ENCODE results near the gene AICDA.
"Not testable (repeated sequence)": the region's sequence is repeated elsewhere in the genome, so short reads cannot be mapped to it uniquely, and the experiment has no call there.

AICDA gene

DNA sequence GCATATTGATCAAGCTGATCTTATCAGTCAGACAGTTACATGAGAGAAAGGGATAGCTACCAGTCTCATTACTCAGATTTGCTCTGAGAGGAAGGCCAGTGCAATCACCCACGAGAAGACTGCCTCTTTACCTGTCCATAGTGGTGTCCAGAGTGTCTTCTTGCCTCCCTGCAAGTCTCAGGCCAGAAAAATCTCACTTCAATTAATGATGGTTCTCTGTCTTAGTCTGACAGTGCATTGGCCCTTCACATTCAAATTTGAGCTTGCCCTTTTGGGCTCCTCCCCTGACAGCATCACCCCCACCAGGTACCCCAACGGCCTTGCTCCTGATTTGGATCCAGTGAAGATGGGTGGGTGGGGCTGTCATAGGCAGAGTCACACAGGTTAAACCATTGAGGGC lies at the start of gene AICDA:
AICDA (minus strand) TSS at position 231 of the 400 bp plus-strand sequence; CDS start at position 139, 92 bp downstream.
- no peak for DNase-seq

DNA sequence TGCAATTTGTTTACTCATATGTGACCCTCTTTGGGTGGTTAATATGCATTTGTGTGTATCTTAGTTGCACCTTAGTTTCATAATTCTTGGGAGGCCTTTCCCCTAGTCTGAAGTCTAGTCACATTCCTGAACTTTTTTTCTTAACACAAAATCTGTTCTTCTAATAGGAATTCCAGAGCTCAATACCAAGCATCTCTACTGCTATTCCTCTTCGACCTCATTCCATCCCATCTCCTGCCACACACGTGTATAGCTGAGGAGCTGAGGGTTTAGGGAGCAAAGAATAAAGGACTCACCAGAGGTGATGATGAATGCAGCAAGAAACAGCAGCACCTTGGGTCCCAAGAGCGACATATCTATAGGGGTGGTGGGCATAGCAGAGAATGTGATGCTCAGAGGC lies 49.1 kb upstream of the AICDA start:
- no peak for DNase-seq

DNA sequence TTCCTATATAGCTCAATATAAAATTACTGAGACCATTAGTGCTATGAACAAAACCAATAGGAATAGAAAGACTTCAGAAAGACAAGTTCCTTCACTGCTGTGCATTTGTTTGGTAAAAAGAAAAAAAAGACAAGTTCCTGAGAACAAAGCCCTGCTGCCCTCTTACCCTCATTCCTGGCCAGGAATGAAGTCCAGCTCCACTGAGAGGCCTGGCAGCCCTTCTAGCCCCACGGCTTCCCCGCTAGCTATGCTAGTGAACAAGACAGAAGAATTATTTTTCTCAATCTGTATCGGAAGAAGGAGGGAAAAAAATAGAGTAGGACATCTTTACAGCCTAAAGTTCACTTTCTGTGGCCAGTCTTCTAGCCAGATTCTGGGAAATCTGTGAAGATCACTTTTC lies 48.4 kb upstream of the AICDA start:
- DNase-seq: no peak

DNA sequence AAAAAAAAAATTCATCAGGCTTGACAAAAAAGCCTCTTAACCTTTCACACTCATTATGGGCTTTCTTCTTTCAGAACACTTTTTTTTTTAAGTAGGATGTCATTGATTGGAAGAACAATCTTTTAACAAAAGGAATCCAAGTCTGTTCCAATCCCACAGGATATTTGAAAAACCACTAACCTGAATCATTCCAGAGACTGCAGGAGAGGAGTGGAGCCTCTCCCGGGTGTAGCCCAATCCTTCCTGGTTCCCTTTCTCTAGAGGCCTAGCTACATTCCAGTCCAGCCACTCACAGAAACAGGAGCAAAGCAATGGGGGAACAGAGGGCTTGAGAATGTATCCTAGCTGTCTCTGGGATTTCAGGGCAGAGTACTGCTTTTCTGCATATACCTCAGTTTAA lies 45.7 kb upstream of the AICDA start:
- no peak for DNase-seq

GRCh38 chr12:8655421-8655820 lies 42.8 kb upstream of the AICDA start:
- DNase-seq: no peak

DNA sequence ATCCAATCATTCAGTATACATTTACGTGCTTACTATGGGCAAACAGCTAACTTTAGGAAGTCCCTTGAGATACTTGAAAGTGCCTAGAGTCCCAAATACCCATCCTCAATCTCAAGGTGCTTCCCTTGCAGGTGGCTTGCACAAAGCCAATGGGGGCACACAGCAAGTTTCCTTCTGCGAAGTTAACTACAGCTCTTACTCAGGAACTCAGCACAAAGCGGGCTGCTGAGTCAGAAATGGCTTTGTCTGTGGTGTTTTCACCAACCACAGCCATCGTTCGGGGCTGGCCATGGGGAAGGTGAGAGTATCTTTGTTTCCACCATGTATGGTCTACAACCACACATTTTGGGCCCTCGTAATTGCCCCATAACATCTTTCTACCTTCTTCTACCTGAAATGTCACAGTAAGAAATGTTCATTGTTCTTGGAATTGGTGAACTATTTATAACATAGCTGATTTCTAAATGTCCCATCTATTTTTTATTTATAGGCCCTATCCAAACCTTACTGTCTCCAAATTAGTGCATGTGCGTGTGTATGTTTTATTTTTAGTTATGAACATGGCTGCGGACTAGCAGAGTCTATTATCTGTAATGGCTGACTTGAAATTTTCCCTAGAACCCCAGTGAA lies 36.0 kb upstream of the AICDA start:
- DNase-seq: no peak

GRCh38 chr12:8647968-8648367 lies 35.3 kb upstream of the AICDA start:
- DNase-seq: no peak

GRCh38 chr12:8644345-8645248 lies 31.9 kb upstream of the AICDA start:
- DNase-seq: no peak

DNA sequence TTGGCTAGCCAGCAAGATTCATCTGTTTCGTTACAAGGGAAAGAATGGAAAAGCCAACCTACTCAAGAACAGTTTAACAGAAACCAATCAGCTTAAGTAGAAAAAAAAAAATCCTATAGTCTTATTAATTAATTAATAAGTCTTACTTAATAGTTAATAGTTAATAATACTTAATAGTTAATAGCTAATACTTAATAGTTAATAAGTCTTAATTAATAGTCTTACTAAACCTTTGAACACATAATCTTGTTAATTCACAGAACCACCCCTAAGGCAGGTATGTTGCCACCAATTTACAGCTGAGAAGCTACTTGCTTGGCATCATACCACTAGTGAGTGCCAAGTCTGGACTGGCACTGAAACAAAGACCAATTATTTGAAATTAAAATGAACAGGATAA lies 30.1 kb upstream of the AICDA start:
- DNase-seq: no peak

GRCh38 chr12:8639936-8640335 lies 27.3 kb upstream of the AICDA start:
- DNase-seq: no peak

GRCh38 chr12:8638951-8639350 lies 26.3 kb upstream of the AICDA start:
- DNase-seq: no peak

- no peak for DNase-seq
Observed at GRCh38 chr12:8637666-8638065, 25.0 kb upstream of the AICDA start.

- no peak for DNase-seq
Observed at GRCh38 chr12:8637244-8637643, 24.6 kb upstream of the AICDA start.

DNA sequence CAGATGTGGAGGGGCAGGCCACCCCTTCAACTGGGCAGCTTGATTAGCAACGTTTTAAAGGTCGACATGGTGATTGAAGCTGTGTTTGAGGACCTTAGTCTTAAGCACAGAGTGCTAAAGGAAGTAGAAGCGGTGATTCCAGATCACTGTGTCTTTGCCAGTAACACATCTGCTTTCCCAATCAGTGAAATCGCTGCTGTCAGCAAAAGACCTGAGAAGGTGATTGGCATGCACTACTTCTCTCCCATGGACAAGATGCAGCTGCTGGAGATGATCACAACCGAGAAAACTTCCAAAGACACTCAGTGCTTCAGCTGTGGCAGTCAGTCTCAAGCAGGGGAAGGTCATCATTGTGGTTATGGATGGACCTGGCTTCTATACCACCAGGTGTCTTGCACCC lies 23.9 kb upstream of the AICDA start:
- no peak for DNase-seq

DNA sequence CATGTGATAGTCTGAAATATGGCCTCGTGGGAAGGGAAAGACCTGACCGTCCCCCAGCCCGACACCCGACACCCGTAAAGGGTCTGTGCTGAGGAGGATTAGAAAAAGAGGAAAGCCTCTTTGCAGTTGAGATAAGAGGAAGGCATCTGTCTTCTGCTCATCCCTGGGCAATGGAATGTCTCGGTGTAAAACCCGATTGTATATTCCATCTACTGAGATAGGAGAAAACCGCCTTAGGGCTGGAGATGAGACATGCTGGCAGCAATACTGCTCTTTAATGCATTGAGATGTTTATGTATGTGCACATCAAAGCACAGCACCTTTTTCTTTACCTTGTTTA lies 23.3 kb upstream of the AICDA start:
- DNase-seq: not testable (repeated sequence)

DNA sequence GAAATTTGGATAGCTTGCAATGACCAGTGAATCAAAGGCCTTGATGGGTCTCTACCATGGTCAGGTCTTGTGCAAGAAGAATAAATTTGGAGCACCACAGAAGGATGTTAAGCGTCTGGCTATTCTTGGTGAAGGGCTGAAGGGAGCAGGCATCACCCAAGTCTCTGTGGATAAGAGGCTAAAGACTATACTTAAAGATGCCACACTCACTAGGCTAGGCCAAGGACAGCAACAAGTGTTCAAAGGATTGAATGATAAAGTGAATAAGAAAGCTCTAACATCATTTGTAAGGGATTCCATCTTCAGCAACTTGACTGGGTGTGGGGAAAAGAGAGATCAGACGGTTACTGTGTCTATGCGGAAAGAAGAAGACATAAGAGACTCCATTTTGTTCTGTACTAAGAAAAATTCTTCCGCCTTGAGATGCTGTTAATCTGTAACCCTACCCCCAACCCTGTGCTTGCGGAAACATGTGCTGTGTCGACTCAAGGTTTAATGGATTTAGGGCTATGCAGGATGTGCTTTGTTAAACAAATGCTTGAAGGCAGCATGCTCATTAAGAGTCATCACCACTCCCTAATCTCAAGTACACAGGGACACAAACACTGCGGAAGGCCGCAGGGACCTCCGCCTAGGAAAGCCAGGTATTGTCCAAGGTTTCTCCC lies 22.8 kb upstream of the AICDA start:
- DNase-seq: not testable (repeated sequence)

DNA sequence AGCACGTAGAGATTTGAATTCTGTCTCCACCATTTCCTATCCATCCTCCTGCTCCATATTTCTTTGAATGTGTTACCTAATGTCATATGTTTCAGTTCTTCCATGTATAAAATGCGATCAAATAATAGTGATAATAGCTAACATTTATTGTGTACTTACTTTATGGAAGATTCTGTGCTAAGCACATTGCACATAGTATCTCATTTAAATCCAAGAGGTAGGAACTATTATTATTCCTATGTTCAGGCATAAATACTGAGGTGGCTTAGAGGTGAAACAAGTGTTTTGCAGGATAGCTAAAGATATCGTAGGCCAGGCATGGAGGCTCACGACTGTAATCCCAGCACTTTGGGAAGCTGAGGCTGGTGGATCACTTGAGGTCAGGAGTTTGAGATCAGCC lies 17.5 kb upstream of the AICDA start:
- no peak for DNase-seq

GRCh38 chr12:8629486-8630033 lies 16.9 kb upstream of the AICDA start:
- no peak for DNase-seq

GRCh38 chr12:8628731-8629130 lies 16.1 kb upstream of the AICDA start:
- no peak for DNase-seq

GRCh38 chr12:8624750-8625149 lies 12.1 kb upstream of the AICDA start:
- DNase-seq: not testable (repeated sequence)

DNA sequence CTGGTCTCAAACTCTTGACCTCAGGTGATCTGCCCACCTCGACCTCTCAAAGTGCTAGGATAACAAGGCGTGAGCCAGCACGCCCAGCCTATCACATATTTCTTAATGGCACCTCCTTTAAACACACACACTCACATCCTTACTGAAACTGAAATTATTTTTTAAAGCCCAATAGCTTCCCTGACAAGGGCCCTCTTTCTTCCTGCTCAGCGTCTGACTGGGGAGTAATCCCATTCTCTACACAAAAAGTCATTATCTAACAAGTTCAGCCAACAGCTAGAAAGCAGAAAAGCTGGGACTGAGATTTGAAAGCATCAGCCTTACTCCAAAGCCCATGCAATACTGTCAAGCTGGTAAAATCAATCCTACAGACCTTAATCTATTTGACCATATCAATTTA lies 10.0 kb upstream of the AICDA start:
- no peak for DNase-seq

- DNase-seq: no peak
Observed at GRCh38 chr12:8615206-8615605, 2.5 kb upstream of the AICDA start.

DNA sequence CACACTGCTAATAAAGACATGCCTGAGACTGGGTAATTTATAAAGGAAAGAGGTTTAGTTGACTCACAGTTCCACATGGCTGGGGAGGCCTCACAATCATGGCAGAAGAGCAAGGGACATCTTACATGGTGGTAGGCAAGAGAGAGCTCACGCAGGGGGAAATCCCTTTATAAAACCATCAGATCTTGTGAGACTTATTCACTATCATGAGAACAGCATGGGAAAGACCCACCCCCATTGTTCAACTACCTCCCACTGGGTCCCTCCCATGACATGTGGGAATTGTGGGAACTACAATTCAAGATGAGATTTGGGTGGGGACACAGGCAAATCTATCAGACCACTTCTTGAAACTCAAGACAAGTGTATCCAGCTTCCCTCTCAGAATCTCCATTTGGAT lies 1.2 kb upstream of the AICDA start:
- not testable (repeated sequence) for DNase-seq
